Activated CD4-positive, alpha-beta T cell treated with anti-CD3 and anti-CD28 coated beads, Interleukin-2, amount 10 ng/mL, durations not matched to agents 24 days and 14 days (primary cell): Measurements from ENCODE around the gene ATP1A4. TPM values are rescaled to one million over a fixed set of nuclear protein-coding genes. Genes with fewer than 3 reads are reported as not detected.
"Not testable (repeated sequence)": the region's sequence is repeated elsewhere in the genome, so short reads cannot be mapped to it uniquely, and the experiment has no call there.

Source experiments
- DNase-seq: peaks from one replicate; pipeline ENCODE4 v3.0.0; 2022
- H3K27ac Mint-ChIP-seq: one replicate; pipeline ENCODE4 v1.8.0; 2022; ENCODE audit warnings: mild to moderate bottlenecking, mixed read lengths
- H3K27me3 Mint-ChIP-seq: one replicate; pipeline ENCODE4 v1.8.0; 2022; ENCODE audit warnings: mixed read lengths
- H3K36me3 Mint-ChIP-seq: one replicate; pipeline ENCODE4 v1.8.0; 2022; ENCODE audit warnings: low read depth, mild to moderate bottlenecking, mixed read lengths
- H3K4me1 Mint-ChIP-seq: one replicate; pipeline ENCODE4 v1.8.0; 2021; ENCODE audit warnings: mixed read lengths
- H3K4me3 Mint-ChIP-seq: one replicate; pipeline ENCODE4 v1.8.0; 2022; ENCODE audit warnings: mild to moderate bottlenecking, moderate library complexity, mixed read lengths
- H3K9me3 Mint-ChIP-seq: one replicate; pipeline ENCODE4 v1.8.0; 2021; ENCODE audit warnings: mixed read lengths
- intact Hi-C: fragments of 100-400 bp; cut with micrococcal nuclease; formaldehyde crosslinking; loops from one replicate; pipeline ENCODE4 v1.15.1; 2023
- total RNA-seq: library from RNA; stranded (reverse); gene quantifications from 2 replicates; pipeline ENCODE4 v1.2.3, GENCODE V29; 2022

Gene ATP1A4
- total RNA-seq, 1 donor from 2014 or later: not detected

- H3K4me3 Mint-ChIP-seq: no peak overlapping the region
- DNase-seq: no peak
- H3K27ac Mint-ChIP-seq: no peak overlapping the region
- no peaks in the 10 kb centered on the region for H3K4me1 Mint-ChIP-seq
- H3K27me3 Mint-ChIP-seq: peaks cover 19% of the 10 kb centered on the region
- H3K9me3 Mint-ChIP-seq: no peaks in the 10 kb centered on the region
- intact Hi-C loops: no loop called here
- no peaks in the 10 kb centered on the region for H3K36me3 Mint-ChIP-seq
Measured at GRCh38 chr1:160116283-160117147, 34.9 kb upstream of the ATP1A4 start.

GRCh38 chr1:160117300-160117699 lies 34.1 kb upstream of the ATP1A4 start:
- intact Hi-C loops: no loop called here

GRCh38 chr1:160117709-160118183 lies 33.7 kb upstream of the ATP1A4 start:
- Mint-ChIP-seq H3K36me3 (no peaks in the 10 kb centered on the region), H3K9me3 (no peaks in the 10 kb centered on the region), H3K27ac (no peak overlapping the region), H3K4me1 (no peaks in the 10 kb centered on the region), H3K27me3 (peaks cover 21% of the 10 kb centered on the region), H3K4me3 (no peak overlapping the region)
- intact Hi-C loops: no loop called here
- DNase-seq: no peak

More at GRCh38 chr1:160117300-160117699, 34.1 kb upstream of the ATP1A4 start:
- Mint-ChIP-seq H3K27ac (no peak overlapping the region), H3K4me3 (no peak overlapping the region), H3K9me3 (no peaks in the 10 kb centered on the region), H3K36me3 (no peaks in the 10 kb centered on the region), H3K27me3 (peaks cover 21% of the 10 kb centered on the region), H3K4me1 (no peaks in the 10 kb centered on the region)
- no peak for DNase-seq

- H3K36me3 Mint-ChIP-seq: no peaks in the 10 kb centered on the region
- no peak overlapping the region for H3K4me3 Mint-ChIP-seq
- intact Hi-C loops: no loop called here
Measured at GRCh38 chr1:160118928-160119327, 32.5 kb upstream of the ATP1A4 start.

GRCh38 chr1:160120797-160121196 lies 30.6 kb upstream of the ATP1A4 start:
- Mint-ChIP-seq H3K27me3 (peaks cover 19% of the 10 kb centered on the region), H3K27ac (no peak overlapping the region), H3K4me1 (no peaks in the 10 kb centered on the region), H3K9me3 (no peaks in the 10 kb centered on the region), H3K4me3 (no peak overlapping the region), H3K36me3 (no peaks in the 10 kb centered on the region)
- intact Hi-C loops: no loop called here
- DNase-seq: no peak

More at GRCh38 chr1:160118928-160119327, 32.5 kb upstream of the ATP1A4 start:
- H3K9me3 Mint-ChIP-seq: no peaks in the 10 kb centered on the region
- H3K27me3 Mint-ChIP-seq: peaks cover 21% of the 10 kb centered on the region
- H3K4me1 Mint-ChIP-seq: no peaks in the 10 kb centered on the region
- DNase-seq: no peak
- no peak overlapping the region for H3K27ac Mint-ChIP-seq

GRCh38 chr1:160121388-160121787 lies 30.0 kb upstream of the ATP1A4 start:
- Mint-ChIP-seq H3K27ac (no peak overlapping the region), H3K36me3 (no peaks in the 10 kb centered on the region), H3K4me1 (no peaks in the 10 kb centered on the region), H3K4me3 (no peak overlapping the region), H3K27me3 (peaks cover 19% of the 10 kb centered on the region), H3K9me3 (no peaks in the 10 kb centered on the region)
- intact Hi-C loops: no loop called here
- DNase-seq: no peak

- no peak for DNase-seq
- no peaks in the 10 kb centered on the region for H3K4me1 Mint-ChIP-seq
- H3K36me3 Mint-ChIP-seq: no peaks in the 10 kb centered on the region
- H3K27ac Mint-ChIP-seq: no peak overlapping the region
- no peak overlapping the region for H3K4me3 Mint-ChIP-seq
- no peaks in the 10 kb centered on the region for H3K9me3 Mint-ChIP-seq
- intact Hi-C loops: no loop called here
- H3K27me3 Mint-ChIP-seq: peaks cover 10% of the 10 kb centered on the region
Measured at GRCh38 chr1:160122978-160123495, 28.4 kb upstream of the ATP1A4 start.

GRCh38 chr1:160123726-160124125 lies 27.7 kb upstream of the ATP1A4 start:
- DNase-seq: no peak
- no peaks in the 10 kb centered on the region for H3K9me3 Mint-ChIP-seq
- peaks cover 6% of the 10 kb centered on the region for H3K27me3 Mint-ChIP-seq
- no peak overlapping the region for H3K4me3 Mint-ChIP-seq
- intact Hi-C loops: no loop called here
- no peaks in the 10 kb centered on the region for H3K4me1 Mint-ChIP-seq
- H3K36me3 Mint-ChIP-seq: no peaks in the 10 kb centered on the region
- H3K27ac Mint-ChIP-seq: no peak overlapping the region

GRCh38 chr1:160124705-160125478 lies 26.5 kb upstream of the ATP1A4 start:
- intact Hi-C loops: no loop called here
- no peaks in the 10 kb centered on the region for H3K36me3 Mint-ChIP-seq
- no peak overlapping the region for H3K27ac Mint-ChIP-seq
- peaks cover 8% of the 10 kb centered on the region for H3K27me3 Mint-ChIP-seq
- no peak for DNase-seq
- no peak overlapping the region for H3K4me3 Mint-ChIP-seq
- no peaks in the 10 kb centered on the region for H3K9me3 Mint-ChIP-seq
- no peaks in the 10 kb centered on the region for H3K4me1 Mint-ChIP-seq

GRCh38 chr1:160125746-160126145 lies 25.7 kb upstream of the ATP1A4 start:
- intact Hi-C loops: no loop called here
- Mint-ChIP-seq H3K9me3 (no peaks in the 10 kb centered on the region), H3K36me3 (no peaks in the 10 kb centered on the region), H3K27ac (no peak overlapping the region), H3K27me3 (peaks cover 5% of the 10 kb centered on the region), H3K4me3 (no peak overlapping the region), H3K4me1 (no peaks in the 10 kb centered on the region)
- no peak for DNase-seq

GRCh38 chr1:160126342-160126741 lies 25.1 kb upstream of the ATP1A4 start:
- H3K4me3 Mint-ChIP-seq, H3K36me3 Mint-ChIP-seq, H3K9me3 Mint-ChIP-seq, H3K27ac Mint-ChIP-seq, H3K4me1 Mint-ChIP-seq, DNase-seq, intact Hi-C loops, H3K27me3 Mint-ChIP-seq: not testable (repeated sequence)

- DNase-seq: no peak
- Mint-ChIP-seq H3K9me3 (no peaks in the 10 kb centered on the region), H3K4me3 (no peak overlapping the region), H3K27ac (no peak overlapping the region), H3K36me3 (no peaks in the 10 kb centered on the region), H3K27me3 (peaks cover 12% of the 10 kb centered on the region), H3K4me1 (no peaks in the 10 kb centered on the region)
- intact Hi-C loops: no loop called here
Measured at GRCh38 chr1:160127381-160127780, 24.0 kb upstream of the ATP1A4 start.

- Mint-ChIP-seq H3K27ac (no peak overlapping the region), H3K27me3 (peaks cover 18% of the 10 kb centered on the region), H3K9me3 (no peaks in the 10 kb centered on the region), H3K4me3 (no peak overlapping the region), H3K36me3 (no peaks in the 10 kb centered on the region), H3K4me1 (no peaks in the 10 kb centered on the region)
- DNase-seq: no peak
- intact Hi-C loops: no loop called here
Measured at GRCh38 chr1:160127865-160128523, 23.4 kb upstream of the ATP1A4 start.
